GM23248 (cell line): ENCODE results near the gene EFNB1. TPM values are rescaled to one million over a fixed set of nuclear protein-coding genes. Genes with fewer than 3 reads are reported as not detected.

Source experiments
- DNase-seq: peaks from one replicate; pipeline ENCODE4 v3.0.0-alpha.2; 2015
- H2AFZ ChIP-seq: fragments of 200-600 bp; sonication (generic); 2 replicates; pipeline ENCODE4 v1.6.1; 2016; ENCODE audit warnings: antibody characterized with exemption
- H3F3A ChIP-seq: fragments of 200-600 bp; sonication (generic); 2 replicates; pipeline ENCODE4 v1.6.1; 2016; ENCODE audit warnings: mild to moderate bottlenecking, antibody characterized with exemption, mixed run types; ENCODE audit not compliant: insufficient read depth
- H3K27ac ChIP-seq: fragments of 200-600 bp; sonication (generic); 2 replicates; pipeline ENCODE4 v1.5.1; 2016; ENCODE audit warnings: mild to moderate bottlenecking
- H3K27me3 ChIP-seq: fragments of 200-600 bp; sonication (generic); replicated peaks from 2 replicates; pipeline ENCODE4 v1.6.1; 2016; ENCODE audit warnings: mild to moderate bottlenecking; ENCODE audit not compliant: insufficient read depth
- H3K36me3 ChIP-seq: fragments of 200-600 bp; sonication (generic); 2 replicates; pipeline ENCODE4 v1.6.1; 2016; ENCODE audit warnings: low read depth, mild to moderate bottlenecking
- H3K4me1 ChIP-seq: fragments of 200-600 bp; sonication (generic); 2 replicates; pipeline ENCODE4 v1.6.1; 2016; ENCODE audit warnings: mild to moderate bottlenecking; ENCODE audit not compliant: insufficient read depth
- H3K4me2 ChIP-seq: fragments of 200-600 bp; sonication (generic); one replicate; pipeline ENCODE4 v1.6.1; 2016; ENCODE audit warnings: mild to moderate bottlenecking; ENCODE audit not compliant: unreplicated experiment
- H3K4me3 ChIP-seq: fragments of 200-600 bp; sonication (generic); 2 replicates; pipeline ENCODE4 v1.5.1; 2016; ENCODE audit warnings: mild to moderate bottlenecking
- H3K79me2 ChIP-seq: fragments of 200-600 bp; sonication (generic); 2 replicates; pipeline ENCODE4 v1.6.1; 2016; ENCODE audit warnings: mild to moderate bottlenecking; ENCODE audit not compliant: insufficient read depth
- H3K9ac ChIP-seq: fragments of 200-600 bp; sonication (generic); 2 replicates; pipeline ENCODE4 v1.6.1; 2016; ENCODE audit warnings: mild to moderate bottlenecking
- H3K9me2 ChIP-seq: fragments of 200-600 bp; sonication (generic); 2 replicates; pipeline ENCODE4 v1.6.1; 2016; ENCODE audit warnings: mixed run types, mild to moderate bottlenecking, moderate library complexity; ENCODE audit not compliant: insufficient read depth
- H3K9me3 ChIP-seq: fragments of 200-600 bp; sonication (generic); one replicate; pipeline ENCODE4 v1.6.1; 2017; ENCODE audit warnings: low read depth
- H4K20me1 ChIP-seq: fragments of 200-600 bp; sonication (generic); 2 replicates; pipeline ENCODE4 v1.6.0; 2016; ENCODE audit not compliant: insufficient read depth
- EZH2 ChIP-seq: fragments of 200-600 bp; sonication (generic); IDR thresholded peaks from 2 replicates; pipeline ENCODE4 v1.6.1; 2018; ENCODE audit warnings: antibody characterized with exemption, mild to moderate bottlenecking; ENCODE audit not compliant: insufficient read depth, poor library complexity, severe bottlenecking
- EZH2phosphoT487 ChIP-seq: fragments of 200-600 bp; sonication (generic); IDR thresholded peaks from 2 replicates; pipeline ENCODE4 v1.6.1; 2018; ENCODE audit warnings: antibody characterized with exemption, moderate library complexity, mild to moderate bottlenecking, low read depth; ENCODE audit not compliant: insufficient read depth
- WGBS, 2 experiments: methylation state at CpG; one replicate each; pipeline ENCODE4 v1.1.6; 2015 to 2017; ENCODE audit warnings: low lambda C conversion rate in 2 of 2, low coverage in 1 of 2; ENCODE audit errors: missing lambda C conversion rate in 2 of 2; 5-methylcytosine and 5-hydroxymethylcytosine counted together
- in situ Hi-C: fragments of 300-500 bp; cut with MboI; formaldehyde crosslinking; loops from 2 replicates; pipeline ENCODE4 v1.15.0; 2020
- polyA plus RNA-seq: library from polyadenylated mRNA; unstranded; fragments of >200 nt; fragmentation: Nextera tagmentation; extraction: Ambion mirVana; gene quantifications from 2 replicates; pipeline ENCODE4 v1.2.1, GENCODE V29; 2016
- total RNA-seq: library from RNA; depleted of rRNA; stranded (reverse); fragments of >200 nt; shearing (Covaris generic); gene quantifications from 2 replicates; pipeline ENCODE4 v1.2.3, GENCODE V29; 2014; rRNA removed

EFNB1 gene
- total and polyA plus RNA-seq, 2 experiments from 2014 or later, result 5.3 to 15.8 TPM

GRCh38 chrX:68880846-68881552, 52.2 kb downstream of the EFNB1 start:
- H2AFZ ChIP-seq, result no peak overlapping the region
- no peaks in the 10 kb centered on the region for H3K9me3 ChIP-seq
- no peaks in the 10 kb centered on the region for H3K27me3 ChIP-seq
- no peaks in the 10 kb centered on the region for H3K79me2 ChIP-seq
- H3K4me3 ChIP-seq, result no peak overlapping the region
- H3K36me3 ChIP-seq, result no peaks in the 10 kb centered on the region
- no peaks in the 10 kb centered on the region for H4K20me1 ChIP-seq
- no peaks in the 10 kb centered on the region for H3K9me2 ChIP-seq
- H3F3A ChIP-seq, result no peaks in the 10 kb centered on the region
- H3K27ac ChIP-seq, result no peak overlapping the region
- TF ChIP-seq EZH2, result no peak
- no peak for TF ChIP-seq EZH2phosphoT487
- 26 to 33% methylated on average over 2 to 5 of the region's 9 CpGs for WGBS, 2 experiments
- H3K9ac ChIP-seq, result no peak overlapping the region
- H3K4me2 ChIP-seq, result no peak overlapping the region
- H3K4me1 ChIP-seq, result no peaks in the 10 kb centered on the region
- in situ Hi-C loops, result no loop called here
- DNase-seq, result no peak

- no peaks in the 10 kb centered on the region for H3K4me1 ChIP-seq
- no peak overlapping the region for H2AFZ ChIP-seq
- no peak overlapping the region for H3K27ac ChIP-seq
- no peaks in the 10 kb centered on the region for H4K20me1 ChIP-seq
- H3K4me2 ChIP-seq, result no peak overlapping the region
- in situ Hi-C loops, result no loop called here
- H3K9me3 ChIP-seq, result no peaks in the 10 kb centered on the region
- no peak overlapping the region for H3K9ac ChIP-seq
- H3F3A ChIP-seq, result no peaks in the 10 kb centered on the region
- no peaks in the 10 kb centered on the region for H3K27me3 ChIP-seq
- H3K9me2 ChIP-seq, result no peaks in the 10 kb centered on the region
- H3K4me3 ChIP-seq, result no peak overlapping the region
- WGBS, 2 experiments, result 38 to 53% methylated on average over 4 to 5 of the region's 5 CpGs
- no peak for TF ChIP-seq EZH2phosphoT487
- no peak for TF ChIP-seq EZH2
- DNase-seq, result no peak
- no peaks in the 10 kb centered on the region for H3K36me3 ChIP-seq
- H3K79me2 ChIP-seq, result no peaks in the 10 kb centered on the region
Measured at GRCh38 chrX:68881911-68882310, 53.1 kb downstream of the EFNB1 start.

DNA sequence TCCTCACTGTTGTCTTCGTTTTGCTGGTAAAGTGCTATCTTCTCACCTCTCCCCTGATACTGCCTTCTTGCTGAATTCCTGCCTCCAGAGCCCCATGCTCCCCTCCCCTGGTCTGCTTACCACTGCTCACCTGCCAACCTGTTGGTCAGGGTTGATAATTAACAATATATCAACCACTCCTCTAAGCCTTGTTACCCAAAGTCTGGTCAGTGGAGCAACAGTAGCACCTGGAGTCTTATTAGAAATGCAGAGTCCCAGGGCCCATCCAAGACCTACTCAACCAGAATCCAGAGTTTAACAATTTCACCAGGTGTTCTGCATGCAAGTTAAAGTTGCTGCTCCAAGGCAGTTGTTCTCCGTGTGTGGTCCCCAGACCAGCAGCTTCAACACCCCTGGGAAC, 55.0 kb downstream of the EFNB1 start:
- no peak for DNase-seq

DNA sequence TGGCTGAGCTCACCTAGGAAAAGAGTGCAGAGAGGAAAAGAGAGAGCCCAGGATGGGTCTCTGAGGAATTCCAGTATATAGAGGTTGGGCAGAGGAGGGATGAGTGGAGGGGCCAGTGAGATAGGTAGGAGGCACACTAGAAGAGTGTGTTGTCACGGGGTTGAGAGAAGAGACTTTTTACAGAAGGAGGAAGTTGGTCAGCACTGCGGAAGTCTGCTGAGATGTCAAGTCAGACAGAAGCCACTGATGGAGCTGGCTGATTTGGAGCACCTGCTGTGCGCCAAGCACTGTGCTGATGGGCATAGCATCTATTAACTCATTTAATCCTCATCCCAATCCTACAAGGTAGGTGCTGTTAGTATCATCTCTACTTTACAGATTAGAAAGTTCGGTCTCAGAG, 60.4 kb downstream of the EFNB1 start:
- no peaks in the 10 kb centered on the region for H3K9me3 ChIP-seq
- no peaks in the 10 kb centered on the region for H3K36me3 ChIP-seq
- H3K4me2 ChIP-seq, result no peak overlapping the region
- H3K9ac ChIP-seq, result no peak overlapping the region
- in situ Hi-C loops, result no loop called here
- WGBS, 2 experiments, result 66 to 71% methylated on average over 4 of the region's 4 CpGs
- TF ChIP-seq EZH2, result no peak
- no peak for TF ChIP-seq EZH2phosphoT487
- no peak for DNase-seq
- no peaks in the 10 kb centered on the region for H4K20me1 ChIP-seq
- no peaks in the 10 kb centered on the region; the same call in 1 of the 2 replicates for H3K27me3 ChIP-seq
- H3K4me3 ChIP-seq, result no peak overlapping the region
- H3K79me2 ChIP-seq, result no peaks in the 10 kb centered on the region
- no peaks in the 10 kb centered on the region for H3F3A ChIP-seq
- no peaks in the 10 kb centered on the region for H3K4me1 ChIP-seq
- no peaks in the 10 kb centered on the region for H3K9me2 ChIP-seq
- H3K27ac ChIP-seq, result no peak overlapping the region
- H2AFZ ChIP-seq, result no peak overlapping the region

More for the DNA sequence above, 55.0 kb downstream of the EFNB1 start:
- H3K9me3 ChIP-seq, result no peaks in the 10 kb centered on the region
- no peaks in the 10 kb centered on the region for H3K36me3 ChIP-seq
- H3K4me1 ChIP-seq, result no peaks in the 10 kb centered on the region
- H3K79me2 ChIP-seq, result no peaks in the 10 kb centered on the region
- no peak overlapping the region for H3K4me2 ChIP-seq
- TF ChIP-seq EZH2, result no peak
- no peak for TF ChIP-seq EZH2phosphoT487
- H3K9ac ChIP-seq, result no peak overlapping the region
- H3K27ac ChIP-seq, result no peak overlapping the region
- in situ Hi-C loops, result no loop called here
- no peaks in the 10 kb centered on the region for H4K20me1 ChIP-seq
- no peak overlapping the region for H2AFZ ChIP-seq
- no peaks in the 10 kb centered on the region; the same call in 1 of the 2 replicates for H3K27me3 ChIP-seq
- H3F3A ChIP-seq, result no peaks in the 10 kb centered on the region
- WGBS, 2 experiments, result 39 to 50% methylated on average over 1 to 2 of the region's 2 CpGs
- H3K4me3 ChIP-seq, result no peak overlapping the region
- H3K9me2 ChIP-seq, result no peaks in the 10 kb centered on the region

Other genes starting within 250 kb of the EFNB1 start
- gene STARD8, start 181.4 kb upstream of the EFNB1 start, total RNA-seq, result 2.4 and 4.9 TPM in 2 replicates
- gene STARD8, start 181.4 kb upstream of the EFNB1 start, polyA plus RNA-seq, result 0.53 and 0.69 TPM in 2 replicates